Epithelial cell of esophagus (primary cell): ENCODE results near the gene MDM1.

ENCODE experiments used
- DNase-seq: peaks from one replicate; pipeline ENCODE4 v3.0.0; 2010; ENCODE audit warnings: low read depth
- H3K4me3 ChIP-seq: 2 replicates; pipeline ENCODE4 v1.5.1; 2011; ENCODE audit warnings: mild to moderate bottlenecking, low read length, control low read depth
- TF ChIP-seq, protein P1 (sequence below): IDR thresholded peaks from 2 replicates; pipeline ENCODE4 v1.5.1; 2011; ENCODE audit warnings: low read depth, mild to moderate bottlenecking, low read length, control low read depth, inconsistent platforms; ENCODE audit not compliant: insufficient read depth; ENCODE audit errors: missing control alignments

Gene MDM1

DNA sequence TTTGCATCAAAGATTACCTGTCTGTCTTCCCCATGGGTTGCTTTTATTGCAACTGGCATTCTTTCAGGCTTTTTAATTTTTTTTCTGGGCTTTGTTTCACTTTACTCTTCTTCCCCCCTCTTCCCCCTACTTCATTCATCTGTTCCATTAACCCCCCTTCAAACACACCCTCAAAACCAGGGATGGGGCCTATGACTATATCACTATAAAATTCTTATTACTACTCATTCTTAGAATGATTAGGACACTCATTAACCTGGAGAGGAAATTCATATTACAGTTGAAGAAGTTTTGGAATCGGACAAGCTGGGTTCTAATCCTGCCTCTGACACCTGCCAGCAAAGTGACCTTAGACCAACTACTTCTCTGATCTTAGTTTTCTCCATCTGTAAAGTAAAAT is 24.8 kb upstream of the MDM1 start:
- TF ChIP-seq, protein P1, sequence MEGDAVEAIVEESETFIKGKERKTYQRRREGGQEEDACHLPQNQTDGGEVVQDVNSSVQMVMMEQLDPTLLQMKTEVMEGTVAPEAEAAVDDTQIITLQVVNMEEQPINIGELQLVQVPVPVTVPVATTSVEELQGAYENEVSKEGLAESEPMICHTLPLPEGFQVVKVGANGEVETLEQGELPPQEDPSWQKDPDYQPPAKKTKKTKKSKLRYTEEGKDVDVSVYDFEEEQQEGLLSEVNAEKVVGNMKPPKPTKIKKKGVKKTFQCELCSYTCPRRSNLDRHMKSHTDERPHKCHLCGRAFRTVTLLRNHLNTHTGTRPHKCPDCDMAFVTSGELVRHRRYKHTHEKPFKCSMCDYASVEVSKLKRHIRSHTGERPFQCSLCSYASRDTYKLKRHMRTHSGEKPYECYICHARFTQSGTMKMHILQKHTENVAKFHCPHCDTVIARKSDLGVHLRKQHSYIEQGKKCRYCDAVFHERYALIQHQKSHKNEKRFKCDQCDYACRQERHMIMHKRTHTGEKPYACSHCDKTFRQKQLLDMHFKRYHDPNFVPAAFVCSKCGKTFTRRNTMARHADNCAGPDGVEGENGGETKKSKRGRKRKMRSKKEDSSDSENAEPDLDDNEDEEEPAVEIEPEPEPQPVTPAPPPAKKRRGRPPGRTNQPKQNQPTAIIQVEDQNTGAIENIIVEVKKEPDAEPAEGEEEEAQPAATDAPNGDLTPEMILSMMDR: no peak
- DNase-seq: no peak
- no peak overlapping the region for H3K4me3 ChIP-seq

DNA sequence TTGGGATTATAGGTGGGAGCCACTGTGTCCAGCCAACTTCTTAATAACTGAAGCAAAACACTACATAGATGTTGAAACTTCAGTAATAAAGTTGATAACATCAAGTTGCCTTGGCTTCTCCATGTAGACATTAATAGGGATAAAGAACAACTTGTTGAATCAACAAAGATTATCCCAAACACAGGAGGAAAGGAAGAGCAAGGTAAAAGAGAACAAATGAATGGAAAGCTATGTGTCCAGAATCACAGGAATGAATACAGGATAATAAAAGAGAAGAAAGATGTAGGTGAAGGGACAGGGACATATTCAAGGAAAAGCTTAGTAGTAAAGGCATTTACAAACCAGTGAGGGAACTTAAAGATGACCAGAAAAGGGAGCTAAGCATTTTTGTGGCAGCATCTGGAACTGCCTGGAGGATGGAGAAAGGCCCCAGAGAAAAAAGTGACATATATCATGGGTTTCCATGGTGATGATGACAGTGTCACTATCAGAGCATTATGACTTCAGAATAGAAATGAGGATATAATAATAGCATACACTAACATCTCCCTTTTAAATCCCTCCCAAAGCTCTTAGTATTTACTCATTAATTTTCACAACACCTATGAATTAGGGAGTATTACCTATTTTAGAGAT is 24.0 kb upstream of the MDM1 start:
- TF ChIP-seq, protein P1: no peak
- DNase-seq: no peak
- H3K4me3 ChIP-seq: no peak overlapping the region

DNA sequence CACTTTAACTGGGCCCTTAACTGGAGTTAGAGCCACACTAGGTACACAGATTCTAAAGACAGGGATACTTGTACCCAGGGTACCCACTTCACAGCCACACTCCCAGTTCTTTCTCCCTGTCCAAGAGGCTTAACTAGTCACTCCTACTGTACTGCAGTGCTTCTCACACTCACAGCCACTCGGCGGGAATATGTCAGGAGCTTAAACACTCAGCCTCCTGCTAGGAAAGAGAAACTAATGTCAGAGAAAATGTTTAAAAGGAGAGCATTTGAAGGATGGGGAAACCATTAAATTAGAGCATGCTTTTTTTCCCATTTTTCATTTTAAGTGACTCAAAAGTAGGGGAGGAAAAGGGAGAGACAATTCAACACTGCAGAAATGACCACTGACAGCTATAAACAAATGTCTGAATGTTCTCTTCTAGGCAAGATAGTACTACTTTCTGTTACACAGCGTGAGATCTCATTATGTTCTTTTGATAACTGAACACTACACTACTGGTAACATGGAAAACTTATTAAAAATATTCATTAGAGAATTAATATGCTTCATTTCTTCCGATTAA is 22.9 kb upstream of the MDM1 start:
- DNase-seq: no peak
- H3K4me3 ChIP-seq: no peak overlapping the region
- TF ChIP-seq, protein P1: no peak

DNA sequence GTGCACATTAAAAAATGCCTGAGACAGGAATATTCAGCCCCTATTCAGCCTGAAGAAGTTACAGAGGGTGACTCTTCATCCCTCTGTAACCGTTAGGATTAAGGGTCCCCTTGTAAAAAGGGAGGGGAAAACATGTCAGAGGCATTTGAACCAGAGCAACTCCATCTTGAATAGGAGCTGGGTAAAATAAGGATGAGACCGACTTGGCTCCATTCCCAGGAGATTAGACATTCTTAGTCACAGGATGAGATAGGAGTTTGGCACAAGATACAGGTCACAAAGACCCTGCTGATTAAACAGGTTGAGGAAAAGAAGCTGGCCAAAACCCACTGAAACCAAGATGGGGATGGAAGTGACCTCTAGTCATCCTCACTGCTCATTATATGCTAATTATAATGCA is 19.9 kb upstream of the MDM1 start:
- peak; percentile 52 for DNase-seq
- H3K4me3 ChIP-seq: no peak overlapping the region
- TF ChIP-seq, protein P1: no peak

DNA sequence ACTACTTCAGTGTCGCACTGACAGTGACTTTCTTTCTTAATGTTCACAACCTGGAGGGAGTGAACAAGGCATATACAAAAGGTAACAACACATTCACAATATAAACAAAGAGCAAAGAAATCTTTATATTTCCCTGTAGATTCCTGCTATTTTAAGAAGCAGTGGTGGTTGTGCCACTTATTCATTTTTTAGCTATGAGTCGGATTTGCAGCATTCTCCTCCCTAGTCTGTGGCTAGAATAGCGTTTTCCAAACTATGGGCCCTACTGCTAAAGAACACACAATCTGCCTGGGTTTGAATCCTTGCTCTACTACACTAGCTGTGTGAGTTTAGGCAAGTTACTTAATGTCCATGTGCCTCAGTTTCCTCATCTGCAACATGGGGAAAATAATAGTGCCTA is 18.6 kb upstream of the MDM1 start:
- TF ChIP-seq, protein P1: no peak
- H3K4me3 ChIP-seq: no peak overlapping the region
- DNase-seq: no peak

DNA sequence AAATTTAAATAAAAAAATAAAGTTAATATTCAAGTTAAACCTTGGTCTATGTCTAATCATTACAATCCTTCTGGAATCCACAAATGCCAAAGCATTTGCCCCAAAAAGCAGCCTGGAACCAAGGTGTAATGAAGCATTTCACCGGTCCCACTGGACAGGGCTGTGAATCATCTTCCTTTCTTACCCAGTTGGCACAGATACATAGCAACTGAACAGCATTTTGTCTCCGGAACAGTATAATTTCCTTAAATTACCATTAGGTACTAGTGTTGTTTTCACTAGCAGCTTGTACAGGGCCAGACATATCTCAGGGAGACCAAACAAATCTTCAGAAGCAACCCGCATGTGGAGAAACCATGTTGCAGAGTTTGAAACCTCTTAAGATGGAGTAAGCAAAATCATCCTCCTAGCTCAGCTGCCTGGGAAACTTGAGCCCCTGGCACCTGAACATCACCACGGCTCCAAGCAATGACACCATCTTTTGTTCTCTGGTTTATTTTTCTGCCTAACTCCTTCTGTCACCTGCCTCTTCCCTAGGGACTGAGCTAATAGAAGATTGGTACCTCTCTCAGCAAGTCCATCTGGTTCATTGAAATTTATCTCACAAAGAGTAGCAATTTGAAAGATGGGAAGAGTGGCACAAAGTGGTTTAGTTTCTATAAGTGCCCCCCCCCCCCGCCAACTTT is 17.9 kb upstream of the MDM1 start:
- no peak overlapping the region for H3K4me3 ChIP-seq
- TF ChIP-seq, protein P1: no peak
- no peak for DNase-seq
